ENCODE measurements around the gene SRBD1. TPM values are rescaled to one million over a fixed set of nuclear protein-coding genes. Genes with fewer than 3 reads are reported as not detected.
A peak's percentile ranks its signal among the peaks of the same experiment; 100 is the strongest.

Gene SRBD1
- total and polyA plus RNA-seq, 2 of the 8 experiments (the other 6 are each of a cell fraction or from before 2014, with no cell fraction given) = 4.6 to 20.0 TPM

DNA sequence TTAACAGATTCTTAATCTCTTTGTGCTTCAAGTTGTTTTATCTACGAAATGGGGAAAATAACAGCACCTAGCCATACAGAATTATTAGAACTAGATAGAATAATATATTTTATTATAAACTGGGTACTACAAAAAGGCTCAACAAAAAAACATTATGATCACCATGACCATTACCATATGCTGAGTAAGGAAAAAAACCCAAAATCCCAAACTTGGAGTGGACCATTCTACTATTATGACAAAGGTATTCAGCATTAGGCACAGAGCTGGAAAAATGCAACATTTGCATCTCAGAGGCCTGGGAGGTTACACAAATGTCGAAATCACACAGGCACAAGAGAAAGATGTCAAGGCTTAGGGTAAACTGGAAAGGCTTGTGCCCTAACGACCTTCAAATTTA is 162.8 kb downstream of the SRBD1 start:
- 78% methylated on average over 3 of the region's 3 CpGs; no CpG with 5 or more reads in 1 of the 2 experiments for WGBS, 2 experiments (ENCODE audit: extremely low coverage in 1 of 2, insufficient coverage in 1 of 2, insufficient read length in 1 of 2, insufficient replicate concordance in 2 of 2, low coverage in 1 of 2, low lambda C conversion rate in 2 of 2, missing lambda C conversion rate in 1 of 2)
- Histone ChIP-seq H2AFZ (ENCODE audit: low read length) (no peak overlapping the region), H2BK15ac (ENCODE audit: low read length) (no peak overlapping the region), H3K36me3 (ENCODE audit: control insufficient read depth in 2 of 4, insufficient read depth in 4 of 4, low read length in 3 of 4) (no peaks in the 10 kb centered on the region), H3K14ac (ENCODE audit: insufficient read length) (no peak overlapping the region), H3K4ac (replicated peaks; ENCODE audit: insufficient read length, low read depth, low read length) (no peak overlapping the region), H4K8ac (ENCODE audit: extremely low read depth, insufficient read depth, low read length) (no peak overlapping the region), H3K79me1 (ENCODE audit: low read depth, low read length) (no peaks in the 10 kb centered on the region), H3K23me2 (ENCODE audit: low read depth, low read length) (no peaks in the 10 kb centered on the region), H4K5ac (ENCODE audit: insufficient read length, low read depth, low read length) (no peak overlapping the region), H3K79me2 (ENCODE audit: control insufficient read depth in 1 of 2, insufficient read depth in 2 of 2, low read length in 2 of 2) (no peaks in the 10 kb centered on the region), H3K56ac (replicated peaks; ENCODE audit: insufficient read length, low read depth, low read length) (no peak overlapping the region), H3K27me3 (replicated peaks in 1 of 4; ENCODE audit: control insufficient read depth in 3 of 4, extremely low read depth in 1 of 4, insufficient read depth in 3 of 4, low read length in 3 of 4) (no peaks in the 10 kb centered on the region), H3K9me3 (ENCODE audit: insufficient read depth in 2 of 2, low read depth in 1 of 2, low read length in 1 of 2) (no peaks in the 10 kb centered on the region), H3K4me2 (ENCODE audit: insufficient read depth in 1 of 2, low read depth in 2 of 2, low read length in 2 of 2) (no peak overlapping the region), H3K23ac (ENCODE audit: insufficient read length) (no peak overlapping the region), H3K27ac (ENCODE audit: low read depth, low read length) (no peak overlapping the region), H3K18ac (ENCODE audit: extremely low read depth, low read length) (no peak overlapping the region), H4K20me1 (replicated peaks in 1 of 2; ENCODE audit: control insufficient read depth in 1 of 2, insufficient read depth in 2 of 2, low read length in 2 of 2) (no peaks in the 10 kb centered on the region), H4K91ac (replicated peaks; ENCODE audit: insufficient read length, low read length) (no peak overlapping the region), H2BK5ac (ENCODE audit: low read depth, low read length) (no peak overlapping the region), H3K4me1 (replicated peaks in 1 of 4; ENCODE audit: control insufficient read depth in 3 of 4, insufficient read depth in 4 of 4, low read length in 3 of 4) (no peaks in the 10 kb centered on the region), H3K9ac (replicated peaks in 1 of 4; ENCODE audit: extremely low read depth in 1 of 4, low read depth in 3 of 4, low read length in 3 of 4) (no peak overlapping the region), H2BK120ac (replicated peaks; ENCODE audit: low read depth, low read length) (no peak overlapping the region), H3K4me3 (ENCODE audit: extremely low read depth in 1 of 4, insufficient read depth in 2 of 4, low read depth in 3 of 4, low read length in 4 of 4) (no peak overlapping the region), H2BK12ac (ENCODE audit: low read depth, low read length) (no peak overlapping the region), H2AK5ac (ENCODE audit: low read depth, low read length) (no peak overlapping the region), H2BK20ac (ENCODE audit: low read length) (no peak overlapping the region)
- ChIA-PET POLR2A (ENCODE audit: partially characterized antibody) (interaction anchor here (1.4 kb wide), 1 partner anchor 278 kb away, joined by 3 read pairs; no protein-coding TSS in a partner anchor), CTCF (ENCODE audit: partially characterized antibody) (no interaction called here)
- no peak for DNase-seq (ENCODE audit: low read depth in 1 of 2, low spot score in 2 of 2)
- no peak for FAIRE-seq
- TF ChIP-seq BRCA1 (IDR thresholded peaks at IDR 0.05; ENCODE audit: low read depth, low read length) = no peak
- TF ChIP-seq RFX5 (IDR thresholded peaks at IDR 0.05; ENCODE audit: borderline replicate concordance, low read depth, low read length) = no peak
- no peak for TF ChIP-seq EGR1 (IDR thresholded peaks at IDR 0.05; ENCODE audit: borderline replicate concordance, low read depth, low read length)
- TF ChIP-seq RAD21 (IDR thresholded peaks at IDR 0.05 in 1 of 2, conservative IDR thresholded peaks at IDR 0.05 in 1 of 2; ENCODE audit: low read depth in 2 of 2, low read length in 2 of 2) = no peak
- no peak for TF ChIP-seq SIX5 (IDR thresholded peaks at IDR 0.05; ENCODE audit: low read depth, low read length)
- TF ChIP-seq, protein P1, sequence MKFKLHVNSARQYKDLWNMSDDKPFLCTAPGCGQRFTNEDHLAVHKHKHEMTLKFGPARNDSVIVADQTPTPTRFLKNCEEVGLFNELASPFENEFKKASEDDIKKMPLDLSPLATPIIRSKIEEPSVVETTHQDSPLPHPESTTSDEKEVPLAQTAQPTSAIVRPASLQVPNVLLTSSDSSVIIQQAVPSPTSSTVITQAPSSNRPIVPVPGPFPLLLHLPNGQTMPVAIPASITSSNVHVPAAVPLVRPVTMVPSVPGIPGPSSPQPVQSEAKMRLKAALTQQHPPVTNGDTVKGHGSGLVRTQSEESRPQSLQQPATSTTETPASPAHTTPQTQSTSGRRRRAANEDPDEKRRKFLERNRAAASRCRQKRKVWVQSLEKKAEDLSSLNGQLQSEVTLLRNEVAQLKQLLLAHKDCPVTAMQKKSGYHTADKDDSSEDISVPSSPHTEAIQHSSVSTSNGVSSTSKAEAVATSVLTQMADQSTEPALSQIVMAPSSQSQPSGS (IDR thresholded peaks at IDR 0.05; ENCODE audit: low read length) = no peak
- no peak for TF ChIP-seq JUN (IDR thresholded peaks at IDR 0.05; ENCODE audit: low read depth, low read length)
- TF ChIP-seq CBX5 (IDR thresholded peaks at IDR 0.05; ENCODE audit: low read depth, low read length) = no peak
- TF ChIP-seq, protein P2, sequence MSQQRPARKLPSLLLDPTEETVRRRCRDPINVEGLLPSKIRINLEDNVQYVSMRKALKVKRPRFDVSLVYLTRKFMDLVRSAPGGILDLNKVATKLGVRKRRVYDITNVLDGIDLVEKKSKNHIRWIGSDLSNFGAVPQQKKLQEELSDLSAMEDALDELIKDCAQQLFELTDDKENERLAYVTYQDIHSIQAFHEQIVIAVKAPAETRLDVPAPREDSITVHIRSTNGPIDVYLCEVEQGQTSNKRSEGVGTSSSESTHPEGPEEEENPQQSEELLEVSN (IDR thresholded peaks at IDR 0.05) = no peak
- 0 out of 2 replicates have a peak, but pooled peaks have one; percentile 2 for TF ChIP-seq MAFK (IDR thresholded peaks at IDR 0.05; ENCODE audit: low read depth, low read length)
- no peak for TF ChIP-seq TCF12 (IDR thresholded peaks at IDR 0.05; ENCODE audit: low read depth, low read length)
- 0 out of 2 replicates have a peak, but pooled peaks have one; percentile 16 for TF ChIP-seq CEBPB (IDR thresholded peaks at IDR 0.05; ENCODE audit: low read depth, low read length)
- no peak for TF ChIP-seq NRF1 (IDR thresholded peaks at IDR 0.05; ENCODE audit: low read depth, low read length)

Data from H1 (cell line).